ENCODE data around the gene CDH9.

GRCh38 chr5:27015758-27016157, 22.6 kb downstream of the CDH9 start:
- TF ChIP-seq POLR2AphosphoS5 (IDR thresholded peaks at IDR 0.05; ENCODE audit: low read depth, low read length) (no peak), TAF1 (IDR thresholded peaks at IDR 0.05; ENCODE audit: borderline replicate concordance, insufficient read depth, low read length) (no peak), REST (IDR thresholded peaks at IDR 0.05; ENCODE audit: insufficient read depth in 1 of 2, low read depth in 2 of 2, low read length in 2 of 2) (no peak)

Data from PFSK-1 (cell line).